DOHH2 (cell line): Measurements from ENCODE around the gene PLBD2.

Source experiments
- EZH2phosphoT487 ChIP-seq: fragments of 200-600 bp; sonication (generic); IDR thresholded peaks from 2 replicates; pipeline ENCODE4 v1.6.1; 2017; ENCODE audit warnings: borderline replicate concordance, mild to moderate bottlenecking, antibody characterized with exemption, low read length, moderate library complexity, mixed read lengths
- TF ChIP-seq, protein P1 (sequence below): fragments of 200-600 bp; sonication (generic); IDR thresholded peaks from one replicate; pipeline ENCODE4 v1.5.1; 2014; ENCODE audit warnings: antibody characterized with exemption, mild to moderate bottlenecking, low read depth, low read length; ENCODE audit not compliant: poor library complexity, severe bottlenecking

DNA sequence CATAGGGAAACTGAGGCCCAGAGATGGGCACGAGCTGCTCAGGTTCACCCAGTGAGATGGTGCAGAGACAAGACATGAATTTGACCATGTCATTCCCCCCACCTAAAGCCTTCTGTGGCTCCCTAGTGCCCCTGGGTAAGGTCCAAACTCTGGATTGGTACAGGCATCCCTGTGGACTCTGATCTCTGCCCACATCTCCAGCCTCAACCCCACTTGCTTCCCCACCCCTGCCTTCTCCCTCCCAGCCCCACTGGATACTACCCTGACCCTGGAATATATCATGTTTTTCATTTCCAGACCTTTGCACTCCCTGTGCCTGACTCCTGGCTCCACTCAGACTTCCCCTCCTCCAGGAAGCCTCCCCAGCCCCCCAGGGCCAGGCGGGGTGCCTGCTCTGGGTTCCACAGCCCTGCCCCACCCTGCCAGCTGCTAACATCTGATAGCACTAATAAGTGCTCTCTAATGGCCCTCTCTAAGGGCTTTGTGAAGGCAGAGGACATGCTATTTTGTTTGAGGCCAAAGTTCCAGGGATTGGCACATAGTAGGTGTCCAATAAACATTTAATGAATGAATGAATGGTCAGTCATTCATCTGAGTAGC lies 62.7 kb downstream of the PLBD2 start:
- TF ChIP-seq, protein P1, sequence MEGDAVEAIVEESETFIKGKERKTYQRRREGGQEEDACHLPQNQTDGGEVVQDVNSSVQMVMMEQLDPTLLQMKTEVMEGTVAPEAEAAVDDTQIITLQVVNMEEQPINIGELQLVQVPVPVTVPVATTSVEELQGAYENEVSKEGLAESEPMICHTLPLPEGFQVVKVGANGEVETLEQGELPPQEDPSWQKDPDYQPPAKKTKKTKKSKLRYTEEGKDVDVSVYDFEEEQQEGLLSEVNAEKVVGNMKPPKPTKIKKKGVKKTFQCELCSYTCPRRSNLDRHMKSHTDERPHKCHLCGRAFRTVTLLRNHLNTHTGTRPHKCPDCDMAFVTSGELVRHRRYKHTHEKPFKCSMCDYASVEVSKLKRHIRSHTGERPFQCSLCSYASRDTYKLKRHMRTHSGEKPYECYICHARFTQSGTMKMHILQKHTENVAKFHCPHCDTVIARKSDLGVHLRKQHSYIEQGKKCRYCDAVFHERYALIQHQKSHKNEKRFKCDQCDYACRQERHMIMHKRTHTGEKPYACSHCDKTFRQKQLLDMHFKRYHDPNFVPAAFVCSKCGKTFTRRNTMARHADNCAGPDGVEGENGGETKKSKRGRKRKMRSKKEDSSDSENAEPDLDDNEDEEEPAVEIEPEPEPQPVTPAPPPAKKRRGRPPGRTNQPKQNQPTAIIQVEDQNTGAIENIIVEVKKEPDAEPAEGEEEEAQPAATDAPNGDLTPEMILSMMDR: no peak
- TF ChIP-seq EZH2phosphoT487: no peak
